T-helper 9 cell (primary cell): ENCODE data around the gene DDX31.

Source experiments
- DNase-seq: peaks from one replicate; pipeline ENCODE4 v3.0.0-alpha.2; 2020

Gene DDX31

GRCh38 chr9:132672413-132672690 lies 2.6 kb upstream of the DDX31 start:
- no peak for DNase-seq

- DNase-seq, result no peak
Observed at GRCh38 chr9:132671620-132672412, 2.0 kb upstream of the DDX31 start.

DNA sequence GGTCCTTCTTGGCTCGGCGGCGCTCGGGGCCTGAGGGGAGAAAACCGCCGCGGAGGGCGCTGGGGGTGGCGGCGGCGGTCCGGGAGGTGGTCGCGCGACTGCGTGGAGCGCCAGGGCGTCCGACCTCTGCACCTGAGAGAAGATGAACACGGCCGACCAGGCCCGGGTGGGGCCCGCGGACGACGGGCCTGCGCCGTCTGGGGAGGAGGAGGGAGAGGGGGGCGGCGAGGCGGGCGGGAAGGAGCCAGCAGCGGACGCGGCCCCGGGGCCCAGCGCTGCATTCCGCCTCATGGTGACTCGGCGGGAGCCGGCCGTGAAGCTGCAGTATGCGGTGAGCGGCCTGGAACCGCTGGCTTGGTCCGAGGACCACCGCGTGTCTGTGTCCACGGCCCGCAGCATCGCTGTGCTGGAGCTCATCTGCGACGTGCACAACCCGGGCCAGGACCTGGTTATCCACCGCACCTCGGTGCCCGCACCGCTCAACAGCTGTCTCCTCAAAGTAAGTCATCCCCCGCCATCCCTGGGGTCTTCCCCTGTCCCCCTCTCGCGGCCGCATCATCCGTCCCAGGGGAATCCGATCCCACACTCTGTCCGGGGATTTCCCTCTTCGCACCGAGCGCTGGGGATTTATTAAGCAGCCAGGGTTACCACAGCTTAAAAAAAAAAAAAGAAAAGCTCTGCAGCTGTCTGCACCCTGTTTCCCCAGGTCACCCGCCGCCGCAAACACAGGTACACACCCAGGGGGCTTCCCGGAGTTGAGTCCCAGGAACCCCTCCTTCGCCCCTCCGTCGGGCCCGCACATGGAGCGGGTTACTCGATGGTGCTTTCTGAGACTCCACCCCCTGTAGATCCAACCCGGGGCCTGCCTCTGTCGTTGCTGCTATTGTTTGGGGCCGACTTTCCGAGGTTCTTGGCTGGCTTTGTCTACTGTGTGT lies 941 bp upstream of the DDX31 start, which contains the start of gene GTF3C4:
TSS of gene GTF3C4 (plus strand) at position 8 of the 935 bp plus-strand sequence. CDS start at position 143, 135 bp downstream.
- DNase-seq, result peak; percentile 64

DNA sequence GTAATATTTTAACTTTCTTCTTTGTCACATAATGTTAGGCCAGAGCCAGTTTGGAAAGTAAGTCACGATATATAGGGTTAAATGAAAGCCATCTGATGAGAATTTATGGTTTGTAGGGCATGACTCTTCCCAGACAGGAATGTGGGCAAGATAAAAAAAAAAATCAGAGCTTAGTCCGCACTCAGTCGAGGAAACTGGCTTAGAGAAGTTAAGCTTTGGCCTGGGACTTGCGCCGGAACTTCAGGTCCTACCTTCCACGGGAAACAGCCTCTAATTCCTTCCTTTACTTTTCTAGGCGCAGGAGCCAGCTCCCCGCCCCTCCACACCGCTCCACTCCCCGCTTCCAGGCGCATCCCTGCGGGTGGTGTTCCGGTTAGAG lies 475 bp downstream of the DDX31 start:
- DNase-seq, result no peak

- no peak for DNase-seq
Observed at GRCh38 chr9:132663851-132664250, 5.9 kb downstream of the DDX31 start.

- DNase-seq, result no peak
Observed at GRCh38 chr9:132663117-132663516, 6.7 kb downstream of the DDX31 start.

- DNase-seq, result no peak
Observed at GRCh38 chr9:132662152-132662945, 7.4 kb downstream of the DDX31 start.

GRCh38 chr9:132656299-132656698 lies 13.5 kb downstream of the DDX31 start:
- no peak for DNase-seq

- DNase-seq, result no peak
Observed at GRCh38 chr9:132651259-132651658, 18.5 kb downstream of the DDX31 start.

DNA sequence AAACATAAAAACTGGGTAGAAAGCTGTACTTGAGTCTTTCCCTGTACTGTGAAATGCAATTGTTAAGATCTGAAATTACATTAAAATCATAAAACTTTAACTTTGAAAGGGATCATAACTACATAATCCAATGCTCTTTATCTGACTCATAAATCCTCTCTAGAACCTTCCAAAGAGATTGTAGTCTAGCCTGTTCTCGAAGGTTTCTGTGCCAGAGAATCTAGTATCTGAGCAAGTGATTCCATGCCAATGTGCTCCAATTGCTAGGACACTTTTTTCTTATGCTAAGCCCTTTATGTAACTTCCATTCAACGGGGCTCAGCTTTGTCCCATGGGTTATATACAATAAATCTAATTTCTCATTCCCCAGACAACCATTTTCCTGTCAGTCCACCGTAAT lies 21.1 kb downstream of the DDX31 start:
- no peak for DNase-seq

GRCh38 chr9:132648283-132648682 lies 21.5 kb downstream of the DDX31 start:
- no peak for DNase-seq

DNA sequence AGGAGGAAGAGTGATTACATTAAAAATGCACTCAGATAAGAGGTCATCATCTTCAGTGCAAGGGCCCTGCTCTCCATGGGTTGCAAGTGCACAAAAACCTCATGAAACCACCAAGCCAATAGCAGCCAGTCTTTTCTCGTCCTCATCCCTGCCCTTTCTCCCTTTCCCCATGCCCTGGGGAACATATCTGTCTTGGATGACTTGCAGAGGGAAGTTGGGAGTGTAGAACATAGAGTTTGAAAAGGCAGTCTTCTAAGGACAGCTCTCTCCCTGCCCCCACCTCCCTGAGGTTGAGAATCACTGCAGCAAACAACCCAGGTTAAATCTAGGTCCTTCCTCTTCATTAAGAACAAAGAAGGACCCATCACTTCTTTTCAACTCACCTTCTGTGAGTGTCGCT lies 22.0 kb downstream of the DDX31 start:
- DNase-seq, result no peak

GRCh38 chr9:132647355-132647754 lies 22.4 kb downstream of the DDX31 start:
- no peak for DNase-seq

DNA sequence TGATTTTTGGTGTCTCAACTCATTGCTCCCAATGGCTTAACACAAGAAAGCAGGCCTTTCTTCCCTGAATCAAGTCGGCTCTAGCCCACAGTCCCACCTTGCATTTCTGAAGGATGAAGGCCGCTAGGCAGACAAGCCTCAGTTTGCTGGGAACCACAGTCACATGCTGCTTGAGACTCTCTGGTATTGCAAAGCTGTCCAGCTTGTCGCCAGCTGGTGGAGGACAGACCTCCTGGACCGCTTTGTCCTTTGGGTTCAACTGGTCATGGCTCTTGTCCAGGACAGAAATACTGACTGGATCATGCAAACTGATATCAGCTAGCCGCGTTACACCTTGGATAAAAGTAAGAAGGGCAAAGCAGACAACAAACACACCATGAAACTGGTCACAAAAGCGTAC lies 23.1 kb downstream of the DDX31 start:
- DNase-seq, result no peak

- no peak for DNase-seq
Observed at GRCh38 chr9:132645711-132646110, 24.1 kb downstream of the DDX31 start.

GRCh38 chr9:132645306-132645705 lies 24.5 kb downstream of the DDX31 start:
- DNase-seq, result no peak

DNA sequence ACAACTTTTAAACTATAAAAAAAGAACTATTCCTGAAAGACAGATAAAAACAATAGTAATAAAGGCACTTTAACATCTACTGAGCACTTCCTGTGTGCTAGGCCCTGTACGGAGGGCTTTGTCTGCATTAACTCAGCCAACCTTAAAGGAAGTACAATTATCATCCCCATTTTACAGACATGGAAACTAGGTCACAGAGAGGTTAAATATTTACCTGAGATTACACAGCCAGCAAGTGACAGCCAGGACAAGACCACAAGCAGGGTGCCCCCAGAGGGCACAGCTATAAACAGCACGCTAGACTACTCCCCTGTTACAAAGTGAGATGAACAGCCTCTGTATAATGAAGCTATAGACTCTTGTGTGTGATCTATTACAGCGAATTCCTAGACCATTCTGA lies 25.5 kb downstream of the DDX31 start:
- DNase-seq, result no peak

GRCh38 chr9:132641216-132641615 lies 28.6 kb downstream of the DDX31 start:
- no peak for DNase-seq

- no peak for DNase-seq
Observed at GRCh38 chr9:132639322-132639721, 30.5 kb downstream of the DDX31 start.

- no peak for DNase-seq
Observed at GRCh38 chr9:132638240-132638639, 31.5 kb downstream of the DDX31 start.

- no peak for DNase-seq
Observed at GRCh38 chr9:132637801-132638200, 32.0 kb downstream of the DDX31 start.

DNA sequence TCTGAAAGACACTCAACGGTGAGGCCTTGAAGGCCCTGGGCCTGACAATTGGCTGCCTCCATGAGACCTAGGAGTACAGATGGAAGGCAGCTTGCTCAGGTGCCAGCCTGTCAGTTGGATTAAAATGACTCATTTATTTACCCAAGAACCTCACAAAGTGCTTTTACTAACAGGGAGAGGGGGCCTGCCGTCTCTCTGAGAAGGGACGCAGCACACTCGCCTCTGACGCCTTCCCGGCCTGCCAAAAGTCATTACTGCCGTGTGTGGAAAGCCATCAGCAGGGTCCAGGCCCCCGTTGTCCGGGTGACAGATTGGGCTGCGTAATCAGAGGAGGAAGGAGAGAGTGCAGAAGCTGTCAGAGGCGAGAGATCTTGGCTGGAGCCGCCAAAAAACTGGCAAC lies 32.4 kb downstream of the DDX31 start:
- DNase-seq, result no peak

- DNase-seq, result no peak
Observed at GRCh38 chr9:132634327-132634726, 35.5 kb downstream of the DDX31 start.
